GM18861 (cell line): ENCODE measurements around the gene DDIAS.
"Not testable (repeated sequence)": the region's sequence is repeated elsewhere in the genome, so short reads cannot be mapped to it uniquely, and the experiment has no call there.

ENCODE experiments used
- ATAC-seq: cut with Tn5 transposase; IDR thresholded peaks from one replicate; pipeline ENCODE4 v1.9.1; 2021; ENCODE audit not compliant: unreplicated experiment

The DDIAS gene

DNA sequence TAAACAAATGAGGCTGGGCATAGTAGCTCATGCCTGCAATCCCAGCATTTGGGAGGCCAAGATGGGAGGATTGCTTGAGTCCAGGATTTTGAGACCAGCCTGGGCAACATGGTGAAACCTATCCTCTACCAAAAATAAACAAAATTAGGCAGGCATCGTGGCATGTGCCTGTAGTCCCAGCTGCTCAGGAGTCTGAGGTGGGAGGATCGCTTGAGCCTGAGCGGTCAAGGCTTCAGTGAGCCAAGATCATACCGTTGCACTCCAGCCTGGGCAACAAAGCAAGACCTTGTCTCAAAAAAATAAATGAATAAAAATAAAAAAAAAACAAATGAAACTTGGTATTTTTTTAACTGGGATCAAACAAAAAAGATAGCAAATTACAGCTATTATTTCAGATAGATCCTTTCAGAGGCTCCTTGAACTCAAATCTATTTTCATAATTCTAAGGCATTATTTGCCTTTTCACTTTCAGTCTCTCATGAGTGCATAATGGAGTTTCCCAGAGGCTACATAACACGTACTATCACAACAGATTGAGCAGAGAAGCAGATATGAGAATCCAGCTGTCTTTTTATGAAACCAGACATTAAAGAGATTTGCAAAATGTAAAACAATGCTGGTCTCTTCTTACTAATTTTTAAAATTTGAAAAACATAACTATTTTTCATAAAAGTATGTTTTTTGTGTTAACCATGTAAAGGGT is 23.1 kb downstream of the DDIAS start:
- ATAC-seq, result no peak

DNA sequence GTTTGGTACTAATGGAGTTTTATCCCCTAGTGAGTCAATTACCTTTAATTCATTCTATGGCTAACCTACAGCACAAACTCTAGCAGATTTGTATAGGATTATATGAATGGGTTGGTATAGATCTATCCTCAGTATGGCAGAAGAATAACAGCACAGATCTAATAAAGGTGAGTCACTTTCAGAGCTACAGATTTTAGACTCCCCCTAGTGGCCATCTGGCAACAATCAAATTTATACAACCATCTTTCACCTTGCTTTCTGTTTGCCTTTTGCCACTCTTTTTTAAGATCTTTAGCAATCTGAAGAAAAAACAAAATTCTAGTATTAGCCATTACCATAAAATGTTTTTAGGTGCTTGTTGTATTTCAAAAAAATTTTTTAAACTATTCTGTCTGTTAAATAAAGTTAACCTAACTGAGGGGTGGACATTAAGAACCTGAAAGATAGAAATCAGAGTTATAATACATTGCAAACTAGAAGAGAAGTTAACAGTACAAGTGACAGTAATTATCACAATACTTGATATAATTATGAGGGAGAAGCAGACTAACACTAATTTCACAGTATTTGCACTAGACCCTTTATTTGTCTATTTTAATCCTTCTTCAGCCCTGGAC is 25.8 kb downstream of the DDIAS start:
- peak; percentile 52 for ATAC-seq

DNA sequence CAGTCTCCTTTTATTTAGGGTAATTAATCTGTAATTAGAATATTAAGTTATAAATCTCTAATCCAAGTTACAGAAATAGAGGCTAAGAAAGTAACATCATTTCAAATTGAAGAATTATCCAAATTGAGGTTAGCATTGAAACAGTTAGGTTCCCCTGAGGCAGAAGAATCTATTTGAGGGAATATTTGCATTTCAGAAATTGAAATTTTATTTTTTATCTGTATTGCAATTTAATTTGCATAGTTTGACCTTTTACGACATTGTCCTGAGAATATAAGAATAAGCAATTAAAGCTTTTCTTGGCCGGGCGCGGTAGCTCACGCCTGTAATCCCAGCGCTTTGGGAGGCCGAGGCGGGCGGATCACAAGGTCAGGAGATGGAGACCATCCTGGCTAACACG is 27.6 kb downstream of the DDIAS start:
- no peak for ATAC-seq

DNA sequence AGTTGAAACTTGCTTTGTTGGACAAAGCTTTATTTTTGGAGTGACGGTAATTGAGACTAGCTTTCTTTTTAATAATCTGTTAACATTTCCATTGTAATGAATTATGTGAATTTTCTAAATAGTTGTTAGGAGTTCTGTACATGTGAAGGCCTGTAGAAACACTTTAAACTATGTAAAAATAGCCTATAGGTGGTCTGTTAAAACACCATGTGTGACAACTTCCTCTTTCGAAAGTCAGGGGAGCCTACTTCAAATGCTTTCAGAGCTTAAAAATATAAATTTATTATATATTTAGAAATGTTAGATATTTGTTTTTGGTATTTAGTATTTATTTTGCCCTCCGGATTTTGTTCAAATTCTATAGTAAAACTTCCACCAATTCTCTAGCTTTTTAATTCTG is 28.7 kb downstream of the DDIAS start:
- ATAC-seq, result peak; percentile 52

DNA sequence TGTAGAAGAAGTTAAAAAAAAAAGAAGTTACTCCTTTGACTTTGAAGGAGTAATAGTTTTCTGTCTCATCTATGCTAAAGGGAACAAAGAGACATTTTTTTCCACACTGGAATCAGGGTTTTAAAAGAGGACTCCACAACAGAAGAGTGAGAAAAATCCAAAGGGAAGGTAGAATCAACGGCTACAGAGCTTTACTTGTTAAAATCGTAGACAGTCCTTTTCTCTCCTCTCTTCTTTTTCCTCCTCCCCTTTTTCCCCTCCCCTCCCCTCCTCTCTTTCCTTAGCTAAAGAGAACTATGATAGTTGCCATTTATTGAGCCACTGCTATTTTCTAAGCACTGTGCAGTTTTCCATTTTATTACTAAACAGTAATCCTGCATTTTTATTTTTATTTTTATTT is 29.2 kb downstream of the DDIAS start:
- ATAC-seq, result no peak

DNA sequence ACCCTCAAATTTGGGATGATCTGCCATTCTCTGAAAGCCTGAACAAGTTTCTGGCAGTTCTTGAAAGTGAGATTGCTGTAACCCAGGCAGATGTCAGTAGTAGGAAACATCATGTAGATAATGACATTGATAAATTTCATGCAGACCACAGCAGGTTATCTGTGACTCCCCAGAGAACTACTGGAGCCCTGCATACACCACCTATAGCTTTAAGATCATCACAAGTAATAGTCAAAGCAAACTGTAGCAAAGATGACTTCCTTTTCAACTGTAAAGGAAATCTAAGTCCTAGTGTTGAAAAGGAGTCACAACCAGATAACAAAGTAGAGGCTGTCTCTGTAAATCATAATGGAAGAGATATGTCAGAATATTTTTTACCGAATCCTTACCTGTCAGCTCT is 31.0 kb downstream of the DDIAS start:
- ATAC-seq, result no peak

DNA sequence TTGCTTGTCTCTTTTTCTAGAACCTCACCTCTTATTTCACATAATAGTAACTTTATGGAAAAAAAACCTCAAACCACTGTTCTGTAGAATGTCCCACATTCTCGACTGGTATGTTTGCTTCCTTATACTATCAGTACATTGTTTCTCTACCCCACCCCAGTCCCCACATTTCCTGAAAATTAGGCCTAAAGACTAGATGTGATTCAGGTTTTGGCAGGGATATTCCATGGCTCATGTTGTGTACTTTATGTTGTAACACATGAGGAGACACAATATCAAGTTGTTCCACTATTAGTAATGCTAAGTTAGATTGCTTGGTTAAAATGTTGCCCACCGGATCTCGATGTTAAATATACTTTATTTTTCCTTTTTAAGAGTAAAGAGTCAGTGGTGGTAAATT is 34.7 kb downstream of the DDIAS start:
- no peak for ATAC-seq

DNA sequence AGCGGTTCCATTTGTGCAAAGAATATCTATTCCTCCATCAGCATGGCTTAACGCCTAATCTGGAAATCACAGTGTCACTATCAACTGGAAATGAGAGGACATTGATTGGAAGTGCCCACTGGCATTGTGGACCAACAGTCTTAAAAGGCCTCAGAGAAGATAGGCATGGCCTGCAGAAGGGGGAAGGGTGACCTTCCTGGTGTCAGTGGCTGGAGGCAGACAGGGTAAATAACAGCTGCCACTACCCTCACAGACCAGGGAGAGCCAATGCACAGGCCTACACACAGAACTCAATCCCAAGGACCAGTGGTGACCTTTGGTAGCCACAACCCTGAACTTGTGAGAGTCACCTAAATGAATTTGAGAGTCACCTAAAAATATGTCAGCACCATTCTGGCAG is 36.0 kb downstream of the DDIAS start:
- ATAC-seq, result no peak

DNA sequence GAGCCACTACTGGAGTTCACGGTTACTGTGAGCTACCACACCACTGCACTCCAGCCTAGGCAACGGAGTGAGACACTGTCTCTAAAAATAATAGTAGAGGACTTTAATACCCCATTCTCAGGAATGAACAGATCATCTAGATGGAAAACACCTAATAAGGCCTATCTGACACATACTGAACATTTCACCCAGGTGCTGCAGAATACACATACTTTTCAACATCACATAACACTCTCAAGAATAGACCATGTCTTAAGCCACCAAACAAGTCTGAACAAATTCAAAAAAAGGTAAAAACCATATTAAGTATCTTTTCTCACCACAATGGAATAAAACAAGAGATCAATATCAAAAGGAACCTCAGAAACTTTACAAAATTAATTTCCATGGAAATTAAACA is 37.9 kb downstream of the DDIAS start:
- ATAC-seq, result no peak

DNA sequence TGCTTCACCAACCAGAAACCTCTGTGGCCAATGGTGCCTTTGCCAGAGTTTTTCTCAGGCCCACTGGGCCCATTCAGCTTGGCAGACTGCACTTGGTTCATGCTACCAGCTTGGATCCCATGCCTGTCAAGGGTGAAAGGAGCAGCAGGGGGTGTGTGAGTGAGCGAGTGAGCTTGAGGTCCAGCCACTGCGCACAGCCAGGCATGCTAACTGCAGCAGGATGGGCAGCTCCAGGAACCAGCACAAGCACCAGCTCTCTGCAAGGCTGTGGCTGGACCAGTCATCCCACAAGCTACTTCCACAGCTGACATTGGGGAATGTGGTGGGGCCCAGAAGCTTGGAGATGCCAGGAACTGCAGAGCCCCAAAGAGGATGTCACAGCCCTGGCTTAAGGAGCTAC is 40.8 kb downstream of the DDIAS start:
- no peak for ATAC-seq

DNA sequence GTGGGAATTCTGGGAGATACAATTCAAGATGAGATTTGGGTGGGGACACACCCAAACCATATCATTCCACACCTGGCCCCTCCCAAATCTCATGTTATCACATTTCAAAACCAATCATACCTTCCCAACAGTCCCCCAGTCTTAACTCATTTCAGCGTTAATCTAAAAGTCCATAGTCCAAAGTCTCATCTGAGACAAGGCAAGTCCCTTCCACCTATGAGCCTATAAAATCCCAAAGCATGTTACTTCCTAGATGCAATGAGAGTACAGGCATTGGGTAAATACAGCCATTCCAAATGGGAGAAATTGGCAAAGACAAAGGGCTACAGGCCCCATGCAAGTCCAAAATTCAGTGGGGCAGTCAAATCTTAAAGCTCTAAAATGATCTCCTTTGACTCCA is 41.9 kb downstream of the DDIAS start:
- not testable (repeated sequence) for ATAC-seq

DNA sequence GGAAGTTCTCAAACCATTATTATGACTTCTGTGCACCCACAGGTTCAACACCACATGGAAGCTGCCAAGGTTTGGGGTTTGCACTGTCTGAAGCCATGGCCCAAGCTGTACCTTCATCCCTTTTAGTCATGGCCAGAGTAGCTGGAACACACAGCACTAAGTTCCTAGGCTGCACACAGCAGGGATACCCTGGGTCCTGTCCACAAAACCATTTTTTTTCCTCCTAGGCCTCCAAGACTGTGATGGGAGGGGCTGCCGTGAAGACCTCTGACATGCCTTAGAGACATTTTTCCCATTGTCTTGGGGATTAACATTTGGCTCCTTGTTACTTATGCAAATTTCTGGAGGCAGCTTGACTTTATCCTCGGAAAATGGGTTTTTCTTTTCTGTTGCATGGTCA is 42.7 kb downstream of the DDIAS start:
- ATAC-seq, result no peak

DNA sequence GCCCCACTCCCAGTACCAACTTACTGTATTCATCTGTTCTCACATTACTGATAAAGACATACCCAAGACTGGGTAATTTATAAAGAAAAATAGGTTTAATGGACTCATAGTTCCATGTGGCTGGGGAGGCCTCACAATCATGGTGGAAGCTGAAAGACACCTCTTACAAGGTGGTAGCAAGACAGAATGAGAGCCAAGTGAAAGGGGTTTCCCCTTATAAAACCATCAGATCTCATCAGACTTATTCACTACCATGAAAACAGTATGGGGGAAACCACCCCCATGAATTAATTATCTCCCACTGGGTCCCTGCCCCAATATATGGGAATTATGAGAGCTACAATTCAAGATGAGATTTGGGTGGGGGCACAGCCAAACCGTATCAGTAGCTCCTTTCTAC is 43.5 kb downstream of the DDIAS start:
- ATAC-seq, result not testable (repeated sequence)

DNA sequence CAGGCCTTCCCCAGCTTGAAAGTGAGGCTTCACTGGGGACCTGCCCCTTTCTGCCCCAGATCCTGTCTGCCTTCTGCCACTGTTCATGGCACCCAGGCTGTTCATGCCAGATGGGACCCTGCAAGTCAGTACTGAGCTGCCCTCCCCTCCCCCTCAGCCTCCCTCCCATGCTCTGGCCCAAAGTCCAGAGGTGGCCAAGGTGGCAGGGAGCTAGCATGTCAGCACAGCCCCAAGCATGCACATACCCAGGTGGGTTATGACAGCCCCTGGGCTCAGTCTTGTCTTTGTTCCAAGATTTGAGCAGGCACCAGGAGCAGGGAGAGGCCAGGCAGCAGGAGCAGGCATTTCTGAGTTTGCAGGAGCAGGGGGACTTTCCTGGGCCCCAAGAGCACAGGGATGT is 44.1 kb downstream of the DDIAS start:
- no peak for ATAC-seq

DNA sequence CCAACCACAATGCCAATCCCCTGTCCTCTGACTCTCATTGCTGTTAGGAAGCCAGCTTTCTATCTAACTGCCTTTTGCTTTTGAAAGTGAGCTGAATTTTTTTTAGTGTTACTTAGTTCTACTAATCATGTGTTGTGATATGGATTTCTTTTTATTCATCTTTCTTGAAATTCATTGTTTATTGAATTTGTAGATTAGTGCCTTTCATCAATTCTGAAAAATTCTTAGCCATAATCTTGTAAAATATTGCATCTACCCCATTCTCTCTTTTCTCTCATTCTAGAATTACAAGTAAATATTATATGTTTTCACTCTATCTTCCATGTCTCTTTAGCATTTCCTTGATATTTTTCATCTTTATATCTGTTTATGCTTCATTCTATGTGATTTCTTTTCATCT is 47.8 kb downstream of the DDIAS start:
- no peak for ATAC-seq

DNA sequence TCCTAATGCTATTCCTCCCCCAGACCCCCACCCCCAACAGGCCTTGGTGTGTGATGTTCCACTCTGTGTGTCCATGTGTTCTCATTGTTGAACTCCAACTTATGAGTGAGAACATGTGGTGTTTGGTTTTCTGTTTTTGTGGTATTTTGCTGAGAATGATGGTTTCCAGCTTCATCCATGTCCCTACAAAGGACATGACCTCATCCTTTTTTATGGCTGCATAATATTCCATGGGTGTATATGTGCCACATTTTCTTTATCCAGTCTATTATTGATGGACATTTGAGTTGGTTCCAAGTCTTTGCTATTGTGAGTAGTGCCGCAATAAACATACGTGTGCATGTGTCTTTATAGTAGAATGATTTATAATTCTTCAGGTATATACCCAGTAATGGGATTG is 49.0 kb downstream of the DDIAS start:
- not testable (repeated sequence) for ATAC-seq

DNA sequence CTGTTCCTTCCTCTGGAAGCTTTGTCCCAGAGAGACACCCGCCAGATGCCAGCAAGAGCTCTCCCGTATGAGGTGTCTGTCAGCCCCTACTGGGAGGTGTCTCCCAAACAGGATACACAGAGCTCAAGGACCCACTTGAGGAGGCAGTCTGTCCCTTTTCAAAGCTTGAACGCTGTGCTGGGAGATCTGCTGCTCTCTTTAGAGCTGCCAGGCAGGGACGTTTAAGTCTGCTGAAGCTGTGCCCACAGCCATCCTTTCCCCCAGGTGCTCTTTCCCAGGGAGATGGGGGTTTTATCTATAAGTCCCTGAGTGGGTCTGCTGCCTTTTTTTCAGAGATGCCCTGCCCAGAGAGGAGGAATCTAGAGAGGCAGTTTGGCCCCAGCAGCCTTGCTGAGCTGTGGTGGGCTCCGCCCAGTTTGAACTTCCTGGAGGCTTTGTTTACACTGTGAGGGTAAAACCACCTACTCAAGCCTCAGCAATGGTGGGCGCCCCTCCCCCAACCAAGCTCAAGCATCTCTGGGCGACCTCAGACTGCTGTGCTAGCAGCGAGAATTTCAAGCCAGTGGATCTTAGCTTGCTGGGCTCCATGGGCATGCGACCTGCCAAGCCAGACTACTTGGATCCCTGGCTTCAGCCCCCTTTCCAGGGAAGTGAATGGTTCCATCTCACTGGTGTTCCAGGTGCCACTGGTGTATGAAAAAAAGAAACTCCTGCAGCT is 54.4 kb downstream of the DDIAS start:
- not testable (repeated sequence) for ATAC-seq

DNA sequence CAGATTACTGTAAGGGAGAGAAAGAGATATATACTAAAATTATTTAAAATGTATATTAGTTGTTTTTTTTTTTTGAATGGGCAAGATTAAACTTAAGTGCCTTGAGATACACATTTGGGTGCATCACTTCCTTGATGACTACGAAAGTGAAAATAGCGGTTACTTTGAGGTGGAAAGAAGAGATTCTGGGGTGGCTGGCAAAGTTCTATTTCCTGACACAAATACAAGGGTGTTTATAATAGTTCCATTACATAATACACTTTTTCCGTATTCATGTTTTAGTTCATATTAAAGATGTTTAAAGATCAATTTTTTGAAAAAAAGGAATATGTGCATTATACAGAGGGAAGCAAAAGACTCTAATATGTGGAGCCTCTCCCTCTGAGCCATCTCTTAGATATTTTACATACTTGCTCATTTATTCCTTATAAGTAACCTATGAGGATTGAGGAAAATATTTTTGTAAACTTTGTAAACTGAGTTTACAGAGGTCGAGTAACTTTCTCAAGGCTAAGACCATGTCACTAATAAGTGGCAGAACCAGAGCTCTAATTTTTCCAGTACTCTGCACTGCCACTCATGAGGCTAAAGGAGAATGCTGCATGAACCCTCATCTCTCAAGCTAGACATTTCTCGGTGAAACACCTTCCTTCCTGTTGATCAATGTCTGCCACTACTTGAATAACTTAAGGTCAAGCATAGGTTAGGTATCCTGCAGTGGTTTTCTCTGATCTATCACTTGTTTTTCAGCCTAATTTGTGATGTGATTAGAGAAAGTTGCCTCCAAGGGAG is 58.6 kb downstream of the DDIAS start:
- ATAC-seq, result peak; percentile 89

DNA sequence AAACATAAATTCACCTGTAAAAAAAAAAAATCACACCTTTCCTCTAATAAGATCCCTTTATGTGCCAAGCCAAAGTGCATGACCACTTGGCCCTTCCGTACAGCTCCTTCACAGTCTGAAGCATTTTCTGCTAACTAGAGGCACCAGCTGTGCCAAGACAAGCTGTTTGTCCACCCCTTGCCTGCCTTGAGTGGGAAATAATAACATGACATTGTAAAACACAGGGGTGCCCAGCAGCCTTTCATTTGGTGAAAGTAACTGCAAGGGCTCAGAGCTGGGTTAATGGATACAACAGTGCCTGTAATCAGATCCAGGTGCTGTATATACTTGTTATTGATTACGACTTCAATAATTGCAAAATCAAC is 59.2 kb downstream of the DDIAS start:
- ATAC-seq, result peak; percentile 21

DNA sequence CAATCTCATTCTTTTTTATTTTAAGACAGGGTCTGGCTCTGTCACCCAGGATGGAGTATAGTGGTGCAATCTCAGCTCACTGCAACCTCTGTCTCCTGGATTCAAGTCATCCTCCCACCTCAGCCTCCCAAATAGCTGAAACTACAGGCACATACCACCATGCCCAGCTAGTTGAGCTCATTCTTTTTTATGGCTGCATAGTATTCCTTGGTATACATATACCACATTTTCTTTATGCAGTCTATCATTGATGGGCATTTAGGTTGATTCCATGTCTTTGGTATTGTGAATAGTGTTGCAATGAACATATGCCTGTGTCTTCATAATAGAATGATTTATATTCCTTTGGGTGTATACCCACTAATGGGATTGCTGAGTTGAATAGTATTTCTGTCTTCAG is 60.5 kb downstream of the DDIAS start:
- ATAC-seq, result not testable (repeated sequence)

DNA sequence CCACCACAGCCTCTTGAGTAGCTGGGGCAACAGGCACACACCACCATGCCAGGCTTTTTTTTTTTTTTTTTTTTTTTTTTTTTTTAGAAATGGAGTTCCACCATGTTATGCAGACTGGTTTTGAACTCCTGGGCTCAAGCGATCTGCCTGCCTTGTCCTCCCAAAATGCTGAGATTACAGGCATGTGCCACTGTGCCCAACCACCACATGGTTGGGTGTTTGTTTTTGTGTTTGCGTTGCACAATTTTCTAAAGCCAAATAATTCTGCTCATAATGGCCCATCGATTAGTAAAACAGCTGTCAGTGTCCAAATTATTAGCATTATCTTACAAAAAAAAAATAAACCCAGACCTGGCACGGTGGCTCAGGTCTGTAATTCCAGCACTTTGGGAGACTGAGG is 65.8 kb downstream of the DDIAS start:
- no peak for ATAC-seq

DNA sequence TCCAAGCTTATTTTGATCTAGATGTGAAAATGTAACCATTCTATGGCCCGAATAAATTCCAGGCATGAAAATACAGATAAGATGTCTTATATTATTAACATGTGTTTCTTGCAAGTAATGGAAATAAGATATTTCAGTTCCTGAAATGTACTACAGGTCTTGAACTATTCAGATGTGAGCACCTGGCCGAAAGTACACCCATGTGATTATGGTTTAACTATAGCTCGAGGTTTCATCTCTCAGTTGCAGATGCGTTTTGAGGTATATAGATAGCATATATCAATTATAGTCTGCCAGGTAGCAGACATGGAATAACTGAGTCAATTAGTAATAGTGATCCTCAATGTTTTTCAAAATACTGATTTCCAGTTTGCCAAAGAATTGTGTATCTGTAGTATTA is 68.3 kb downstream of the DDIAS start:
- peak; percentile 96 for ATAC-seq
